Tibial nerve (tissue), 4 donors: ENCODE data around the gene DOCK1. TPM values are rescaled to one million over a fixed set of nuclear protein-coding genes. Genes with fewer than 3 reads are reported as not detected.

ENCODE experiments used
- DNase-seq, 2 donors: peaks; one replicate each; pipeline ENCODE4 v3.0.0-alpha.2; 2019; ENCODE audit warnings: low spot score in 2 of 2
- H3K27ac ChIP-seq, 4 donors: fragments of 200-600 bp; sonication (generic) in 3 of 4; one replicate each; pipeline ENCODE4 v1.5.1; 2017 to 2019; ENCODE audit warnings: mild to moderate bottlenecking in 1 of 4
- H3K27me3 ChIP-seq, 2 donors: fragments of 200-600 bp; sonication (generic) in 1 of 2; one replicate each; pipeline versions ENCODE4 v1.5.1 to v1.6.0; 2017 to 2019
- H3K36me3 ChIP-seq, 3 donors: fragments of 200-600 bp; sonication (generic); one replicate each; pipeline ENCODE4 v1.5.1; 2018 to 2019
- H3K4me1 ChIP-seq, 4 donors: fragments of 200-600 bp; sonication (generic) in 3 of 4; one replicate each; pipeline ENCODE4 v1.5.1; 2017 to 2019
- H3K4me3 ChIP-seq, 4 donors: fragments of 200-600 bp; sonication (generic) in 3 of 4; one replicate each; pipeline ENCODE4 v1.5.1; 2017 to 2019; ENCODE audit warnings: mild to moderate bottlenecking in 1 of 4, moderate library complexity in 1 of 4
- H3K9me3 ChIP-seq, 4 donors: fragments of 200-600 bp; sonication (generic) in 3 of 4; one replicate each; pipeline ENCODE4 v1.5.1; 2017 to 2019
- CTCF ChIP-seq, 5 experiments: fragments of 200-600 bp in 3 of 5; fragments of 450-650 bp in 2 of 5; sonication (generic) in 3 of 5; IDR thresholded peaks; one replicate each; pipeline ENCODE4 v1.5.1; 2016 to 2019; ENCODE audit warnings: antibody characterized with exemption in 5 of 5, mild to moderate bottlenecking in 3 of 5, moderate library complexity in 2 of 5
- EP300 ChIP-seq, 2 donors: sonication (generic); formaldehyde crosslinking; IDR thresholded peaks; one replicate each; pipeline ENCODE4 v1.6.1; 2017; ENCODE audit warnings: antibody characterized with exemption in 2 of 2, mild to moderate bottlenecking in 1 of 2
- POLR2A ChIP-seq, 2 donors: fragments of 450-650 bp; IDR thresholded peaks; one replicate each; pipeline ENCODE4 v1.6.1; 2017; ENCODE audit warnings: antibody characterized with exemption in 2 of 2, mild to moderate bottlenecking in 2 of 2, moderate library complexity in 2 of 2
- WGBS, 2 donors: methylation state at CpG; one replicate each; pipeline ENCODE4 v1.1.5; 2018; 5-methylcytosine and 5-hydroxymethylcytosine counted together
- total RNA-seq, 4 donors: library from RNA; depleted of rRNA; stranded (reverse); fragments of >200 nt; gene quantifications; one replicate each; pipeline ENCODE4 v1.1.0, GENCODE V29; 2016

DOCK1 gene
- total RNA-seq, 4 donors from 2014 or later = 57.3 to 76.7 (median 63.7) TPM

- Histone ChIP-seq H3K4me1 (no peaks in the 10 kb centered on the region), H3K27ac (no peak overlapping the region), H3K9me3 (no peaks in the 10 kb centered on the region), H3K36me3 (peaks cover 0 to 66% (median 0%) of the 10 kb centered on the region in 3 donors), H3K27me3 (no peaks in the 10 kb centered on the region), H3K4me3 (no peak overlapping the region)
- 94 to 95% methylated on average over 10 of the region's 10 CpGs for WGBS, 2 donors
- DNase-seq = no peak
- TF ChIP-seq EP300 (IDR thresholded peaks at IDR 0.05) (no peak), CTCF (IDR thresholded peaks at IDR 0.05) (no peak), POLR2A (IDR thresholded peaks at IDR 0.05) (no peak)
Measured at GRCh38 chr10:127088908-127089307, 183.7 kb downstream of the DOCK1 start.

GRCh38 chr10:127089446-127089845 is 184.2 kb downstream of the DOCK1 start:
- DNase-seq = no peak
- H3K27me3 ChIP-seq = no peaks in the 10 kb centered on the region
- H3K4me1 ChIP-seq = no peaks in the 10 kb centered on the region
- no peak overlapping the region for H3K27ac ChIP-seq
- no peak overlapping the region for H3K4me3 ChIP-seq
- WGBS, 2 donors = 84 to 90% methylated on average over 5 of the region's 5 CpGs
- no peaks in the 10 kb centered on the region for H3K9me3 ChIP-seq
- peaks cover 0 to 68% (median 0%) of the 10 kb centered on the region in 3 donors for H3K36me3 ChIP-seq
- no peak for TF ChIP-seq CTCF (IDR thresholded peaks at IDR 0.05)
- TF ChIP-seq EP300 (IDR thresholded peaks at IDR 0.05) = no peak
- TF ChIP-seq POLR2A (IDR thresholded peaks at IDR 0.05) = no peak

GRCh38 chr10:127090138-127090537 is 184.9 kb downstream of the DOCK1 start:
- 93 to 96% methylated on average over 8 of the region's 8 CpGs for WGBS, 2 donors
- Histone ChIP-seq H3K4me3 (no peak overlapping the region), H3K9me3 (no peaks in the 10 kb centered on the region), H3K27me3 (no peaks in the 10 kb centered on the region), H3K4me1 (no peaks in the 10 kb centered on the region), H3K27ac (no peak overlapping the region), H3K36me3 (peaks cover 0 to 70% (median 0%) of the 10 kb centered on the region in 3 donors)
- no peak for DNase-seq
- TF ChIP-seq EP300 (IDR thresholded peaks at IDR 0.05) (no peak), CTCF (IDR thresholded peaks at IDR 0.05) (no peak), POLR2A (IDR thresholded peaks at IDR 0.05) (no peak)

- DNase-seq = no peak
- H3K4me1 ChIP-seq = no peaks in the 10 kb centered on the region
- 87 to 97% methylated on average over 7 of the region's 7 CpGs for WGBS, 2 donors
- no peak overlapping the region for H3K27ac ChIP-seq
- no peaks in the 10 kb centered on the region for H3K27me3 ChIP-seq
- peaks cover 0 to 70% (median 0%) of the 10 kb centered on the region in 3 donors for H3K36me3 ChIP-seq
- no peaks in the 10 kb centered on the region for H3K9me3 ChIP-seq
- H3K4me3 ChIP-seq = no peak overlapping the region
- TF ChIP-seq POLR2A (IDR thresholded peaks at IDR 0.05) (no peak), CTCF (IDR thresholded peaks at IDR 0.05) (no peak), EP300 (IDR thresholded peaks at IDR 0.05) (no peak)
Measured at GRCh38 chr10:127091354-127091753, 186.1 kb downstream of the DOCK1 start.

GRCh38 chr10:127092916-127093315 is 187.7 kb downstream of the DOCK1 start:
- H3K27me3 ChIP-seq = no peaks in the 10 kb centered on the region
- H3K4me3 ChIP-seq = no peak overlapping the region
- no peaks in the 10 kb centered on the region for H3K9me3 ChIP-seq
- 84% methylated on average over 9 of the region's 9 CpGs for WGBS, 2 donors
- H3K4me1 ChIP-seq = no peaks in the 10 kb centered on the region
- no peak for TF ChIP-seq CTCF (IDR thresholded peaks at IDR 0.05)
- TF ChIP-seq POLR2A (IDR thresholded peaks at IDR 0.05) = no peak
- no peak for TF ChIP-seq EP300 (IDR thresholded peaks at IDR 0.05)
- H3K36me3 ChIP-seq = peaks cover 0 to 83% (median 0%) of the 10 kb centered on the region in 3 donors
- H3K27ac ChIP-seq = no peak overlapping the region
- no peak for DNase-seq
